Measurements from ENCODE around the gene GPS2.
"Not testable (repeated sequence)": the region's sequence is repeated elsewhere in the genome, so short reads cannot be mapped to it uniquely, and the experiment has no call there.

GPS2 gene

GRCh38 chr17:7341842-7342241, 26.7 kb upstream of the GPS2 start:
- no peak for DNase-seq
- H2BK12ac ChIP-seq (ENCODE audit: low read length), result no peak overlapping the region
- H2AK5ac ChIP-seq (ENCODE audit: low read length), result no peak overlapping the region
- no peak overlapping the region for H3K4me2 ChIP-seq (ENCODE audit: low read length)
- WGBS (ENCODE audit: extremely low coverage, insufficient coverage, insufficient read length), result no CpG with 5 or more reads among the region's 13 CpGs
- no peak overlapping the region for H2BK5ac ChIP-seq (ENCODE audit: low read depth, low read length, poor library complexity)
- H3K9ac ChIP-seq (ENCODE audit: low read length), result no peak overlapping the region
- H3K18ac ChIP-seq (ENCODE audit: low read length), result no peak overlapping the region
- H3K4ac ChIP-seq (ENCODE audit: low read depth, low read length), result no peak overlapping the region
- H3K4me3 ChIP-seq (ENCODE audit: low read depth, low read length), result no peak overlapping the region
- no peak overlapping the region for H2AFZ ChIP-seq (ENCODE audit: insufficient read depth, low read length, poor library complexity)
- no peak overlapping the region for H3K27ac ChIP-seq (ENCODE audit: low read depth, low read length)
- no peaks in the 10 kb centered on the region for H3K79me1 ChIP-seq (ENCODE audit: low read length)
- no peak overlapping the region for H2BK120ac ChIP-seq (ENCODE audit: insufficient read depth, low read length, poor library complexity)
- no peak overlapping the region for H4K8ac ChIP-seq (ENCODE audit: low read depth, low read length)
- no peaks in the 10 kb centered on the region for H3K36me3 ChIP-seq (ENCODE audit: control insufficient read depth in 1 of 2, insufficient read depth in 2 of 2, low read length in 2 of 2)
- H3K27me3 ChIP-seq (ENCODE audit: insufficient read depth, low read length), result no peaks in the 10 kb centered on the region
- no peaks in the 10 kb centered on the region for H3K9me3 ChIP-seq (ENCODE audit: insufficient read depth, low read depth, low read length)
- no peaks in the 10 kb centered on the region for H3K79me2 ChIP-seq (ENCODE audit: control insufficient read depth, insufficient read depth, low read length, poor library complexity)
- H3K14ac ChIP-seq (ENCODE audit: low read length), result no peak overlapping the region
- no peak overlapping the region for H3K23ac ChIP-seq (ENCODE audit: low read length)
- no peaks in the 10 kb centered on the region for H3K4me1 ChIP-seq (ENCODE audit: control insufficient read depth in 1 of 2, insufficient read depth in 2 of 2, low read length in 2 of 2)
- no peak overlapping the region for H4K12ac ChIP-seq (ENCODE audit: low read depth, low read length)
- no peak overlapping the region for H4K91ac ChIP-seq (ENCODE audit: low read depth, low read length)

- H4K12ac ChIP-seq (ENCODE audit: low read depth, low read length), result no peak overlapping the region
- H4K8ac ChIP-seq (ENCODE audit: low read depth, low read length), result no peak overlapping the region
- H3K36me3 ChIP-seq (ENCODE audit: control insufficient read depth in 1 of 2, insufficient read depth in 2 of 2, low read length in 2 of 2), result no peaks in the 10 kb centered on the region
- no peaks in the 10 kb centered on the region for H3K79me1 ChIP-seq (ENCODE audit: low read length)
- no peak overlapping the region for H2BK5ac ChIP-seq (ENCODE audit: low read depth, low read length, poor library complexity)
- no peak overlapping the region for H4K91ac ChIP-seq (ENCODE audit: low read depth, low read length)
- H2BK12ac ChIP-seq (ENCODE audit: low read length), result no peak overlapping the region
- no peak overlapping the region for H2AFZ ChIP-seq (ENCODE audit: insufficient read depth, low read length, poor library complexity)
- H3K23ac ChIP-seq (ENCODE audit: low read length), result no peak overlapping the region
- H2AK5ac ChIP-seq (ENCODE audit: low read length), result no peak overlapping the region
- no peaks in the 10 kb centered on the region for H3K4me1 ChIP-seq (ENCODE audit: control insufficient read depth in 1 of 2, insufficient read depth in 2 of 2, low read length in 2 of 2)
- no peaks in the 10 kb centered on the region for H3K79me2 ChIP-seq (ENCODE audit: control insufficient read depth, insufficient read depth, low read length, poor library complexity)
- no peak overlapping the region for H3K4me2 ChIP-seq (ENCODE audit: low read length)
- no CpG with 5 or more reads among the region's 2 CpGs for WGBS (ENCODE audit: extremely low coverage, insufficient coverage, insufficient read length)
- no peaks in the 10 kb centered on the region for H3K9me3 ChIP-seq (ENCODE audit: insufficient read depth, low read depth, low read length)
- no peak overlapping the region for H3K4me3 ChIP-seq (ENCODE audit: low read depth, low read length)
- no peaks in the 10 kb centered on the region for H3K27me3 ChIP-seq (ENCODE audit: insufficient read depth, low read length)
- H3K14ac ChIP-seq (ENCODE audit: low read length), result no peak overlapping the region
- no peak overlapping the region for H2BK120ac ChIP-seq (ENCODE audit: insufficient read depth, low read length, poor library complexity)
- no peak overlapping the region for H3K27ac ChIP-seq (ENCODE audit: low read depth, low read length)
- H3K18ac ChIP-seq (ENCODE audit: low read length), result no peak overlapping the region
- peak in 1 of 2 donors; percentile 46 for DNase-seq
- H3K9ac ChIP-seq (ENCODE audit: low read length), result no peak overlapping the region
- H3K4ac ChIP-seq (ENCODE audit: low read depth, low read length), result no peak overlapping the region
Observed at GRCh38 chr17:7340179-7340578, 25.0 kb upstream of the GPS2 start.

- H3K79me2 ChIP-seq (ENCODE audit: control insufficient read depth, insufficient read depth, low read length, poor library complexity); H3K23ac ChIP-seq (ENCODE audit: low read length); H2AFZ ChIP-seq (ENCODE audit: insufficient read depth, low read length, poor library complexity); H2BK12ac ChIP-seq (ENCODE audit: low read length); H3K4ac ChIP-seq (ENCODE audit: low read depth, low read length); H4K12ac ChIP-seq (ENCODE audit: low read depth, low read length); H2BK5ac ChIP-seq (ENCODE audit: low read depth, low read length, poor library complexity); H3K27me3 ChIP-seq (ENCODE audit: insufficient read depth, low read length); H3K4me2 ChIP-seq (ENCODE audit: low read length); H3K9me3 ChIP-seq (ENCODE audit: insufficient read depth, low read depth, low read length); H3K18ac ChIP-seq (ENCODE audit: low read length); DNase-seq; H4K8ac ChIP-seq (ENCODE audit: low read depth, low read length); H3K79me1 ChIP-seq (ENCODE audit: low read length); H2BK120ac ChIP-seq (ENCODE audit: insufficient read depth, low read length, poor library complexity); H2AK5ac ChIP-seq (ENCODE audit: low read length); H3K14ac ChIP-seq (ENCODE audit: low read length); H4K91ac ChIP-seq (ENCODE audit: low read depth, low read length); H3K27ac ChIP-seq (ENCODE audit: low read depth, low read length); H3K4me3 ChIP-seq (ENCODE audit: low read depth, low read length); H3K9ac ChIP-seq (ENCODE audit: low read length); H3K36me3 ChIP-seq (ENCODE audit: control insufficient read depth in 1 of 2, insufficient read depth in 2 of 2, low read length in 2 of 2); H3K4me1 ChIP-seq (ENCODE audit: control insufficient read depth in 1 of 2, insufficient read depth in 2 of 2, low read length in 2 of 2): not testable (repeated sequence)
- no CpG with 5 or more reads among the region's 7 CpGs for WGBS (ENCODE audit: extremely low coverage, insufficient coverage, insufficient read length)
Observed at GRCh38 chr17:7337600-7337999, 22.4 kb upstream of the GPS2 start.

GRCh38 chr17:7336240-7337175, 21.3 kb upstream of the GPS2 start, which contains the start of gene ACAP1:
ACAP1 (plus strand) TSS chr17:7336529; CDS start chr17:7336735, 206 bp downstream.
- Histone ChIP-seq H3K27ac (ENCODE audit: low read depth, low read length) (no peak within 1 kb of the TSS), H3K23ac (ENCODE audit: low read length) (no peak within 1 kb of the TSS), H3K4me1 (ENCODE audit: control insufficient read depth in 1 of 2, insufficient read depth in 2 of 2, low read length in 2 of 2) (no peaks in the 10 kb centered on the region), H4K91ac (ENCODE audit: low read depth, low read length) (no peak within 1 kb of the TSS), H3K36me3 (ENCODE audit: control insufficient read depth in 1 of 2, insufficient read depth in 2 of 2, low read length in 2 of 2) (no peaks in the 10 kb centered on the region), H2AK5ac (ENCODE audit: low read length) (no peak within 1 kb of the TSS), H3K79me1 (ENCODE audit: low read length) (no peaks in the 10 kb centered on the region), H3K14ac (ENCODE audit: low read length) (no peak within 1 kb of the TSS), H3K9ac (ENCODE audit: low read length) (no peak within 1 kb of the TSS), H3K4me2 (ENCODE audit: low read length) (no peak within 1 kb of the TSS), H2AFZ (ENCODE audit: insufficient read depth, low read length, poor library complexity) (no peak within 1 kb of the TSS), H3K4me3 (ENCODE audit: low read depth, low read length) (no peak within 1 kb of the TSS), H2BK5ac (ENCODE audit: low read depth, low read length, poor library complexity) (no peak within 1 kb of the TSS), H2BK120ac (ENCODE audit: insufficient read depth, low read length, poor library complexity) (no peak within 1 kb of the TSS), H4K12ac (ENCODE audit: low read depth, low read length) (no peak within 1 kb of the TSS), H4K8ac (ENCODE audit: low read depth, low read length) (no peak within 1 kb of the TSS), H3K4ac (ENCODE audit: low read depth, low read length) (no peak within 1 kb of the TSS), H2BK12ac (ENCODE audit: low read length) (no peak within 1 kb of the TSS), H3K79me2 (ENCODE audit: control insufficient read depth, insufficient read depth, low read length, poor library complexity) (no peaks in the 10 kb centered on the region), H3K27me3 (ENCODE audit: insufficient read depth, low read length) (no peaks in the 10 kb centered on the region), H3K9me3 (ENCODE audit: insufficient read depth, low read depth, low read length) (no peaks in the 10 kb centered on the region), H3K18ac (ENCODE audit: low read length) (no peak within 1 kb of the TSS)
- WGBS (ENCODE audit: extremely low coverage, insufficient coverage, insufficient read length), result no CpG with 5 or more reads among the region's 17 CpGs
- no peak for DNase-seq

Data from trophoblast cell (in vitro differentiated cells and primary cell).